Measurements from ENCODE around the gene SCRG1.
A peak's percentile ranks its signal among the peaks of the same experiment; 100 is the strongest.

The SCRG1 gene

GRCh38 chr4:173367285-173367684 is 31.6 kb downstream of the SCRG1 start:
- H3K79me2 ChIP-seq (ENCODE audit: insufficient read depth, low read depth) = peaks cover 11% of the 10 kb centered on the region
- H3K9ac ChIP-seq = no peak overlapping the region
- H4K20me1 ChIP-seq (ENCODE audit: insufficient read depth) = no peaks in the 10 kb centered on the region; the same call in 1 of the 2 replicates
- H2AFZ ChIP-seq (ENCODE audit: low read depth) = no peak overlapping the region
- peaks cover 13% of the 10 kb centered on the region for H3K4me1 ChIP-seq (ENCODE audit: low read depth, poor library complexity, severe bottlenecking)
- no peak overlapping the region for H3K27ac ChIP-seq
- H3K4me2 ChIP-seq = no peak overlapping the region
- H3K36me3 ChIP-seq (ENCODE audit: insufficient read depth) = no peaks in the 10 kb centered on the region
- TF ChIP-seq, protein P1, sequence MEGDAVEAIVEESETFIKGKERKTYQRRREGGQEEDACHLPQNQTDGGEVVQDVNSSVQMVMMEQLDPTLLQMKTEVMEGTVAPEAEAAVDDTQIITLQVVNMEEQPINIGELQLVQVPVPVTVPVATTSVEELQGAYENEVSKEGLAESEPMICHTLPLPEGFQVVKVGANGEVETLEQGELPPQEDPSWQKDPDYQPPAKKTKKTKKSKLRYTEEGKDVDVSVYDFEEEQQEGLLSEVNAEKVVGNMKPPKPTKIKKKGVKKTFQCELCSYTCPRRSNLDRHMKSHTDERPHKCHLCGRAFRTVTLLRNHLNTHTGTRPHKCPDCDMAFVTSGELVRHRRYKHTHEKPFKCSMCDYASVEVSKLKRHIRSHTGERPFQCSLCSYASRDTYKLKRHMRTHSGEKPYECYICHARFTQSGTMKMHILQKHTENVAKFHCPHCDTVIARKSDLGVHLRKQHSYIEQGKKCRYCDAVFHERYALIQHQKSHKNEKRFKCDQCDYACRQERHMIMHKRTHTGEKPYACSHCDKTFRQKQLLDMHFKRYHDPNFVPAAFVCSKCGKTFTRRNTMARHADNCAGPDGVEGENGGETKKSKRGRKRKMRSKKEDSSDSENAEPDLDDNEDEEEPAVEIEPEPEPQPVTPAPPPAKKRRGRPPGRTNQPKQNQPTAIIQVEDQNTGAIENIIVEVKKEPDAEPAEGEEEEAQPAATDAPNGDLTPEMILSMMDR (conservative IDR thresholded peaks at IDR 0.05; ENCODE audit: low read depth, low read length) = no peak
- H3K27me3 ChIP-seq (ENCODE audit: insufficient read depth, low read depth) = no peaks in the 10 kb centered on the region
- no peak overlapping the region for H3K4me3 ChIP-seq (IDR thresholded peaks at IDR 0.05; ENCODE audit: insufficient read depth, low read depth, low read length)

GRCh38 chr4:173365359-173365996 is 33.4 kb downstream of the SCRG1 start:
- Histone ChIP-seq H3K36me3 (ENCODE audit: insufficient read depth) (no peaks in the 10 kb centered on the region), H2AFZ (ENCODE audit: low read depth) (no peak overlapping the region), H3K9ac (no peak overlapping the region), H3K27ac (no peak overlapping the region), H4K20me1 (ENCODE audit: insufficient read depth) (no peaks in the 10 kb centered on the region; the same call in 1 of the 2 replicates), H3K27me3 (ENCODE audit: insufficient read depth, low read depth) (no peaks in the 10 kb centered on the region), H3K4me1 (ENCODE audit: low read depth, poor library complexity, severe bottlenecking) (peaks cover 13% of the 10 kb centered on the region), H3K79me2 (ENCODE audit: insufficient read depth, low read depth) (no peaks in the 10 kb centered on the region), H3K4me2 (no peak overlapping the region), H3K4me3 (IDR thresholded peaks at IDR 0.05; ENCODE audit: insufficient read depth, low read depth, low read length) (no peak overlapping the region)
- TF ChIP-seq, protein P1 (conservative IDR thresholded peaks at IDR 0.05; ENCODE audit: low read depth, low read length) = no peak

DNA sequence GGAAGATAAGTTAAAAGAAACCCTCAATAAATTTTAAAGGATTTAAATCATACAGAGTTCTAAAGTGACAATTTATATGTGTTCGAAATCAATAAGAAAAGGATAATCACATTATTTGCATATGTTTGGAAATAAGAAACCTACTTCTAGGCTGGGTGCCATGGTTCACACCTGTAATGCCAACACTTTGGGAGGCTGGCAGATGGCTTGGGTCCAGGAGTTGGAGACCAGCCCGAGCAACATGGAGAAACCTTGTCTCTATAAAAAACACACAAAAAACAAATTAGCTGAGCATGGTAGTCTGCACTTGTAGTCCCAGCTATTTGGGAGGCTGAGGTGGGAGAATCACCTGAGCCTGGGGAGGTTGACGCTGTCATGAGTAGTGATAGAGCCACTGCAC is 36.2 kb downstream of the SCRG1 start:
- Histone ChIP-seq H3K27me3 (ENCODE audit: insufficient read depth, low read depth) (no peaks in the 10 kb centered on the region), H3K4me3 (IDR thresholded peaks at IDR 0.05; ENCODE audit: insufficient read depth, low read depth, low read length) (no peak overlapping the region), H3K79me2 (ENCODE audit: insufficient read depth, low read depth) (no peaks in the 10 kb centered on the region), H3K4me2 (no peak overlapping the region), H3K27ac (no peak overlapping the region), H4K20me1 (ENCODE audit: insufficient read depth) (no peaks in the 10 kb centered on the region), H3K9ac (no peak overlapping the region), H3K4me1 (ENCODE audit: low read depth, poor library complexity, severe bottlenecking) (peaks cover 5% of the 10 kb centered on the region), H3K36me3 (ENCODE audit: insufficient read depth) (no peaks in the 10 kb centered on the region), H2AFZ (ENCODE audit: low read depth) (no peak overlapping the region)
- TF ChIP-seq, protein P1 (conservative IDR thresholded peaks at IDR 0.05; ENCODE audit: low read depth, low read length) = no peak

DNA sequence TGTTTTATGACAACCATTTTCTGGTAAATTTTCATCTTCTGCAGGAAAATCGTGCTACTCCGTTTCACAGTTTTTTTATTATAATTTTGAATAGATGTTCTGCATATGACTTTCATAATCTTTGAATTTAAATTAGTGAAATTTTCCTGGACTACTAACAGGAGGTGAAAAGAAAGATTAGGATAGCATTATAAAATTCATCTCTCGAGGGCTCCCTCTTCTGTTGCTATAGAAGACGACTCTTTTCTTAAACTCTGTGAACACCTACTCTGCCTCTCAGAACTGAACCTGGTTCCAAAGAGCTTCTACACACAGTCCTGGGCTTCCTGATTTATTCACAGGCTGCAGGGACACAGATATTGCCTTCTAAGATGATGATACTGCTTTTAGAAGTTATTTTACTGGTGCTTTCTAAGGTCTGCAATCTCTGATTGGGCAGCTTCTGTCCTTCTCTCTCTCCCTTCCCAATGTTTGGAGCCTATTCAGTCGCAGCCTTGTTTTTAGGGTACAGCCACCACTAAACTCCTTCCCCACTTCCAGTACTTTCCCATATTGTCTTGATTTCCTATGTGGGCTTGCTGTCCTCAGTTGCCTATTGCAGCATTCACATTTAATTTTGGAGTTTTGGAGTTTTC is 38.2 kb downstream of the SCRG1 start:
- H3K36me3 ChIP-seq (ENCODE audit: insufficient read depth) = no peaks in the 10 kb centered on the region
- H3K27me3 ChIP-seq (ENCODE audit: insufficient read depth, low read depth) = no peaks in the 10 kb centered on the region
- no peaks in the 10 kb centered on the region for H3K79me2 ChIP-seq (ENCODE audit: insufficient read depth, low read depth)
- H3K27ac ChIP-seq = no peak overlapping the region
- TF ChIP-seq, protein P1 (conservative IDR thresholded peaks at IDR 0.05; ENCODE audit: low read depth, low read length) = 0 out of 2 replicates have a peak, but pooled peaks have one; percentile 23
- H3K4me1 ChIP-seq (ENCODE audit: low read depth, poor library complexity, severe bottlenecking) = no peaks in the 10 kb centered on the region
- no peaks in the 10 kb centered on the region for H4K20me1 ChIP-seq (ENCODE audit: insufficient read depth)
- H2AFZ ChIP-seq (ENCODE audit: low read depth) = no peak overlapping the region
- H3K4me3 ChIP-seq (IDR thresholded peaks at IDR 0.05; ENCODE audit: insufficient read depth, low read depth, low read length) = no peak overlapping the region
- no peak overlapping the region for H3K9ac ChIP-seq
- no peak overlapping the region for H3K4me2 ChIP-seq
